MCF 10A (cell line): ENCODE measurements around the gene COL6A2. TPM values are rescaled to one million over a fixed set of nuclear protein-coding genes. Genes with fewer than 3 reads are reported as not detected.

Experiments
- BruUV-seq: library from RNA; stranded (reverse); fragments of 400-500 nt; replicated peaks from 2 replicates; lab custom pipeline; 2021; lab: Mats Ljungman, UMichigan
- CTCF ChIA-PET: fragments of 300-600 bp; sonication (Branson Sonifier 250); formaldehyde crosslinking; extraction: SDS; loops from one replicate; lab custom pipeline; 2021; ENCODE audit warnings: antibody characterized with exemption, inconsistent platforms; lab: Yijun Ruan, JAX
- POLR2A ChIA-PET: fragments of 300-600, 350-650 bp; sonication (Branson Sonifier 250); formaldehyde crosslinking; extraction: SDS; loops from one replicate; lab custom pipeline; 2020; ENCODE audit warnings: antibody characterized with exemption, inconsistent platforms; lab: Yijun Ruan, JAX
- DNase-seq: peaks from one replicate; pipeline ENCODE4 v3.0.0-alpha.2; 2018; ENCODE audit not compliant: unreplicated experiment
- H3K27ac Mint-ChIP-seq: one replicate; pipeline ENCODE4 v1.8.0; 2022; ENCODE audit warnings: mild to moderate bottlenecking, low read depth, mixed read lengths; ENCODE audit not compliant: unreplicated experiment
- H3K27me3 Mint-ChIP-seq: one replicate; pipeline ENCODE4 v1.8.0; 2022; ENCODE audit warnings: mixed read lengths; ENCODE audit not compliant: insufficient read depth, unreplicated experiment
- H3K36me3 Mint-ChIP-seq: one replicate; pipeline ENCODE4 v1.8.0; 2022; ENCODE audit warnings: mild to moderate bottlenecking, moderate library complexity, mixed read lengths; ENCODE audit not compliant: insufficient read depth, unreplicated experiment
- H3K4me1 Mint-ChIP-seq: one replicate; pipeline ENCODE4 v1.8.0; 2022; ENCODE audit warnings: mixed read lengths; ENCODE audit not compliant: insufficient read depth, unreplicated experiment
- H3K4me3 Mint-ChIP-seq: one replicate; pipeline ENCODE4 v1.8.0; 2022; ENCODE audit warnings: mild to moderate bottlenecking, moderate library complexity, mixed read lengths; ENCODE audit not compliant: unreplicated experiment
- H3K9me3 Mint-ChIP-seq: one replicate; pipeline ENCODE4 v1.8.0; 2022; ENCODE audit warnings: mixed read lengths; ENCODE audit not compliant: unreplicated experiment
- intact Hi-C: fragments of 100-400 bp; cut with micrococcal nuclease; formaldehyde crosslinking; loops from 2 replicates; pipeline ENCODE4 v1.14.1; 2022
- total RNA-seq: library from RNA; stranded (reverse); gene quantifications from 2 replicates; pipeline ENCODE4 v1.2.3, GENCODE V29; 2022
- TF ChIP-seq, protein P1 (sequence below): fragments of 200-600 bp; IDR thresholded peaks from one replicate; pipeline ENCODE4 v1.8.0; 2022; ENCODE audit warnings: antibody characterized with exemption, mild to moderate bottlenecking; ENCODE audit not compliant: unreplicated experiment

Gene COL6A2
- total RNA-seq, 1 experiment from 2014 or later, result 0.61 TPM

DNA sequence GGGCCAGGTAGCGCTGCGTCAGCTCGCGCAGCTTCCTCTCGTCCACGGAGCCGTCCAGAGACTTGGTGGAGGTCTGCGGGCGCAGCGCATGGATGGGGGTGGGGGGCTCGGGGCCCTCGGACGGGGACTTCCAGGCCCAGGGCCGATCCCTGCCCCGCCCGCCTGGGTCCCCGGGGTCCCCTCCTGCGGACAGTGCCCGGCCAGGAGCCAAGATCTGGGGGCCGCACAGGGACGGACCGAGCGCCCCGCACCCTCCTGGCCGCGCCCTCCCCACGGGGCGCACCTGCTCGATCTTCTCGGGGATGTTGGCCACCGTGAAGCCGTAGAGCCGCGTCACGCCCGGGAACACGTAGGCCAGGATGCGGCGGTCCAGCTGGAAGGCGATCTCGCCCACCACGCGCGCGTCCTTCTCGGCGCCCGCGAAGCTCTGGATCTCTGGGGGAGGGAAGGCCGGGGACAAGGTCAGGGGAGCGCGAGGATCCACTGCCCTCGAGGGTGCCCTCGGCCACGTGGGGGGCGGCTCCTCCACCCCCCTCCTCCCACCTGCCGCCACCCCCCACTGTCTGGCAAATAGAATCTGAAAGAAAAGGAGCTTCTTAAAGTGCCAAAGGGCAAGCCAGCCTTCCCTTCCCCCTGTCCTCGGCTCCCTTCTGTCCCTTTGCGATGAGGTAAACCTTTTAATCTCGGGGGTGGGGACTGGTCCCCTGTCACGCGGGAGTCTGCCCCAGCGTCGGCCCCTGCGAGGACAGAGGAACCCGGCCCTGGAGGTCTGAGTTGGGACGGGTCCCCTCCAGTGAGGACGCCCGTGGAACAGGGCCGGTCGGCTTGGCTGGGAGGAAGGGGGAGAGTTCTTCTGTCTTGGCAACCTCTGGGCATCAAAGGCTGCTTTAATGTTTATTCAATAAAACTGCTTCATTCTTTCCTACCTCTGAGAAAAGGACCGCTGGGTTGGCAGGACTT lies 64.0 kb downstream of the COL6A2 start:
- DNase-seq, result no peak
- Mint-ChIP-seq H3K27me3 (no peaks in the 10 kb centered on the region), H3K4me3 (no peak overlapping the region), H3K4me1 (peaks cover 5% of the 10 kb centered on the region), H3K27ac (no peak overlapping the region), H3K36me3 (no peaks in the 10 kb centered on the region), H3K9me3 (no peaks in the 10 kb centered on the region)
- intact Hi-C loops, result no loop called here
- ChIA-PET CTCF (no interaction called here), POLR2A (no interaction called here)
- no TSS peak for BruUV-seq
- TF ChIP-seq, protein P1, sequence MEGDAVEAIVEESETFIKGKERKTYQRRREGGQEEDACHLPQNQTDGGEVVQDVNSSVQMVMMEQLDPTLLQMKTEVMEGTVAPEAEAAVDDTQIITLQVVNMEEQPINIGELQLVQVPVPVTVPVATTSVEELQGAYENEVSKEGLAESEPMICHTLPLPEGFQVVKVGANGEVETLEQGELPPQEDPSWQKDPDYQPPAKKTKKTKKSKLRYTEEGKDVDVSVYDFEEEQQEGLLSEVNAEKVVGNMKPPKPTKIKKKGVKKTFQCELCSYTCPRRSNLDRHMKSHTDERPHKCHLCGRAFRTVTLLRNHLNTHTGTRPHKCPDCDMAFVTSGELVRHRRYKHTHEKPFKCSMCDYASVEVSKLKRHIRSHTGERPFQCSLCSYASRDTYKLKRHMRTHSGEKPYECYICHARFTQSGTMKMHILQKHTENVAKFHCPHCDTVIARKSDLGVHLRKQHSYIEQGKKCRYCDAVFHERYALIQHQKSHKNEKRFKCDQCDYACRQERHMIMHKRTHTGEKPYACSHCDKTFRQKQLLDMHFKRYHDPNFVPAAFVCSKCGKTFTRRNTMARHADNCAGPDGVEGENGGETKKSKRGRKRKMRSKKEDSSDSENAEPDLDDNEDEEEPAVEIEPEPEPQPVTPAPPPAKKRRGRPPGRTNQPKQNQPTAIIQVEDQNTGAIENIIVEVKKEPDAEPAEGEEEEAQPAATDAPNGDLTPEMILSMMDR, result no peak

DNA sequence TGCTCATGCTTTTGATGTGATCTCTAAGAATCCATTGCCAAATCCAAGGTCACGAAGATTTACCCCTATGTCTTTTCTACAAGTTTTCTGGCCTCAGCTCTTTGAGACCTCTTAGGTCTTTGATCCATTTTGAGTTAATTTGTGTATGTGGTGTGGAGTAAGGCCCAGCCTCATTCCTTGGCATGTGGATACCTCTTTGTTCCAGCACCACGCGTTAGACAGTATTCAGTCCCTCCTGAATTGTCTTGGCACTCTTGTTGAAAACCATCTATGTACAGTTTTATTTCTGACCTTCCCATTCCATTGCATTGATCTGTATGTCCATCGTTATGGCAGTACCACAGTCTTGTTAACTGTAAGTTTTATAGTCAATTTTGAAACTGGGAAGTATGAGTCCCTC lies 65.5 kb downstream of the COL6A2 start:
- intact Hi-C loops, result no loop called here
- TF ChIP-seq, protein P1, result no peak
- no peak overlapping the region for H3K27ac Mint-ChIP-seq
- DNase-seq, result no peak
- ChIA-PET CTCF (no interaction called here), POLR2A (no interaction called here)
- H3K9me3 Mint-ChIP-seq, result no peaks in the 10 kb centered on the region
- BruUV-seq, result no TSS peak
- H3K36me3 Mint-ChIP-seq, result no peaks in the 10 kb centered on the region
- H3K27me3 Mint-ChIP-seq, result no peaks in the 10 kb centered on the region
- H3K4me3 Mint-ChIP-seq, result no peak overlapping the region
- H3K4me1 Mint-ChIP-seq, result peaks cover 5% of the 10 kb centered on the region

DNA sequence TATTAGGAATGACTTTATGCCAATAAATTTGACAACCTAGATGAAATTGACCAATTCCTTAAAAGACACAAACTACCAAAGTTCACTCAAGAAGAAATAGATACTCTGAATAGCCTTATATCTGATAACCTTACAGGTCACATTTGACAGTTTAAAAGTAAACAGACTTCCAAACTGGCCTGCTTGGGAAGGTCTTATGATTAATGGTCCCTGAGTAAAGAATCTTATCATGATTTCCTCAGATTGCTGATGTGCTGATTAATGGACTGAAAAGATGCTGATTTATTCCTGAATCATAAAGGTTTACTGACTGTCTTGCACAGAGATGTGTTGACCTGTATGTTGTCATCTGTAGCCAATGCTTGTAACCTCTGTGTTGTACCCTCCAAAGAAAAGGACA lies 67.2 kb downstream of the COL6A2 start:
- Mint-ChIP-seq H3K27me3 (no peaks in the 10 kb centered on the region), H3K36me3 (no peaks in the 10 kb centered on the region), H3K4me3 (no peak overlapping the region), H3K4me1 (no peaks in the 10 kb centered on the region), H3K27ac (no peak overlapping the region), H3K9me3 (no peaks in the 10 kb centered on the region)
- no TSS peak for BruUV-seq
- TF ChIP-seq, protein P1, result no peak
- POLR2A ChIA-PET, result no interaction called here
- intact Hi-C loops, result no loop called here
- CTCF ChIA-PET, result interaction anchor here (0.9 kb wide), 1 partner anchor 22 kb away, joined by 3 read pairs; no protein-coding TSS in a partner anchor
- DNase-seq, result no peak

DNA sequence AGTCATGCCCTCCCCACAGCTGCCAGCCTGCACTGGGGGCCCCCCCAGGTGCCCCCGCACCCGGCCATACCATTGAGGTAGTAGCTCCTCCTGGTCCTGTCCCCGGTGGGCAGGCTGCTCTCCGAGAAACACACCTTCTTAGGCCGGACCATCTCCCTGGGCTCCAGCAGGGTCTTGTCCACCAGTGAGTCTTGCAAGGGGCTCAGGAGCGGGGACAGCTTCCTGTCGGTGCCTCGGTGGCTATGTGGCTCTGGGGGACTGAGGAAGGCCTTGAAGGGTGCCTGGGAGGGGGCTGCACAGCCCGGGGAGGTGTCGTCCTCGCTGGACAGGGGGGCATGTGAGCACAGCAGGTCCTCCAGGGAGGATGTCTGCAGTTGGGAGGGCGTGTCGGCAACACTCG lies 70.3 kb downstream of the COL6A2 start:
- Mint-ChIP-seq H3K27ac (no peak overlapping the region), H3K4me3 (no peak overlapping the region), H3K27me3 (no peaks in the 10 kb centered on the region), H3K4me1 (no peaks in the 10 kb centered on the region), H3K36me3 (no peaks in the 10 kb centered on the region), H3K9me3 (no peaks in the 10 kb centered on the region)
- BruUV-seq, result no TSS peak
- ChIA-PET POLR2A (interaction anchor here (0.7 kb wide), 1 partner anchor 10 kb away, joined by 4 read pairs; no protein-coding TSS in a partner anchor), CTCF (interaction anchor here (0.7 kb wide), 1 partner anchor 21 kb away, joined by 4 read pairs; no protein-coding TSS in a partner anchor)
- intact Hi-C loops, result no loop called here
- DNase-seq, result no peak
- TF ChIP-seq, protein P1, result no peak
